WTC11 (cell line): ENCODE measurements around the gene PRRC2A. TPM values are rescaled to one million over a fixed set of nuclear protein-coding genes. Genes with fewer than 3 reads are reported as not detected.

Source experiments
- ATAC-seq: fragments of 200-7000 bp; cut with Tn5 transposase; 2 replicates; pipeline ENCODE4 v1.10.0; 2021; ENCODE audit warnings: mild to moderate bottlenecking, moderate library complexity
- CTCF ChIA-PET: fragments of 300-600 bp; sonication (Branson Sonifier 250); formaldehyde crosslinking; loops from one replicate; lab custom pipeline; 2021; ENCODE audit warnings: antibody characterized with exemption; lab: Charles Lee
- POLR2A ChIA-PET: fragments of 350-600 bp; sonication (Branson Sonifier 250); formaldehyde crosslinking; loops from one replicate; lab custom pipeline; 2021; ENCODE audit warnings: antibody characterized with exemption; lab: Charles Lee
- DNase-seq: peaks from one replicate; pipeline ENCODE4 v3.0.0; 2021; ENCODE audit warnings: low spot score
- H3K27ac Mint-ChIP-seq: 2 replicates; pipeline ENCODE4 v1.8.0; 2021; ENCODE audit warnings: mixed read lengths
- H3K27me3 Mint-ChIP-seq: 2 replicates; pipeline ENCODE4 v1.8.0; 2021; ENCODE audit warnings: low read depth, mild to moderate bottlenecking, moderate library complexity, mixed read lengths
- H3K36me3 Mint-ChIP-seq: 2 replicates; pipeline ENCODE4 v1.8.0; 2021; ENCODE audit warnings: mixed read lengths
- H3K4me1 Mint-ChIP-seq: 2 replicates; pipeline ENCODE4 v1.8.0; 2022; ENCODE audit warnings: mixed read lengths
- H3K4me3 Mint-ChIP-seq: 2 replicates; pipeline ENCODE4 v1.8.0; 2021; ENCODE audit warnings: mild to moderate bottlenecking, moderate library complexity, mixed read lengths
- H3K9me3 Mint-ChIP-seq: 2 replicates; pipeline ENCODE4 v1.8.0; 2021; ENCODE audit warnings: mixed read lengths
- ATF2 ChIP-seq: sonication (generic); formaldehyde crosslinking; IDR thresholded peaks from 2 replicates; pipeline ENCODE4 v1.8.1; 2022; ENCODE audit warnings: low read depth, missing genetic modification reagents, borderline replicate concordance
- CTCF ChIP-seq: fragments of 200-600 bp; IDR thresholded peaks from 2 replicates; pipeline ENCODE4 v1.8.0; 2022; ENCODE audit warnings: antibody characterized with exemption
- ESRRA ChIP-seq: sonication (generic); formaldehyde crosslinking; IDR thresholded peaks from 2 replicates; pipeline ENCODE4 v1.8.1; 2022; ENCODE audit warnings: mild to moderate bottlenecking, missing genetic modification reagents, borderline replicate concordance
- GTF2I ChIP-seq: fragments of 250-450 bp; sonication (Bioruptor Pico); conservative IDR thresholded peaks from 2 replicates; pipeline ENCODE4 v1.4.0; 2021; ENCODE audit warnings: mild to moderate bottlenecking
- JUN ChIP-seq: sonication (generic); formaldehyde crosslinking; IDR thresholded peaks from 2 replicates; pipeline ENCODE4 v1.8.0; 2023; ENCODE audit warnings: mild to moderate bottlenecking, missing genetic modification reagents
- NFE2L1 ChIP-seq: sonication (generic); formaldehyde crosslinking; IDR thresholded peaks from 2 replicates; pipeline ENCODE4 v1.8.1; 2023; ENCODE audit warnings: missing genetic modification reagents
- SMAD4 ChIP-seq: sonication (generic); formaldehyde crosslinking; IDR thresholded peaks from 2 replicates; pipeline ENCODE4 v1.8.0; 2022; ENCODE audit warnings: mild to moderate bottlenecking, missing genetic modification reagents
- SOX15 ChIP-seq: fragments of 250-450 bp; sonication (Bioruptor Pico); IDR thresholded peaks from 2 replicates; pipeline ENCODE4 v1.9.0; 2021; ENCODE audit warnings: mild to moderate bottlenecking
- STAT6 ChIP-seq: sonication (generic); formaldehyde crosslinking; conservative IDR thresholded peaks from 2 replicates; pipeline ENCODE4 v1.8.1; 2023; ENCODE audit warnings: mild to moderate bottlenecking, low read depth, missing genetic modification reagents, moderate library complexity
- ZNF232 ChIP-seq: sonication (generic); formaldehyde crosslinking; IDR thresholded peaks from 2 replicates; pipeline ENCODE4 v1.8.0; 2022; ENCODE audit warnings: mild to moderate bottlenecking, missing genetic modification reagents
- ZNF416 ChIP-seq: fragments of 250-450 bp; sonication (Bioruptor Pico); IDR thresholded peaks from 2 replicates; pipeline ENCODE4 v1.9.0; 2021; ENCODE audit warnings: mild to moderate bottlenecking, inconsistent platforms
- ZNF423 ChIP-seq: fragments of 250-450 bp; sonication (Bioruptor Pico); IDR thresholded peaks from 2 replicates; pipeline ENCODE4 v2.1.2; 2022; ENCODE audit warnings: mild to moderate bottlenecking, moderate library complexity
- ZNF512 ChIP-seq: sonication (generic); formaldehyde crosslinking; IDR thresholded peaks from 2 replicates; pipeline ENCODE4 v1.8.1; 2022; ENCODE audit warnings: missing genetic modification reagents, borderline replicate concordance
- total RNA-seq: library from RNA; stranded (reverse); gene quantifications from 3 replicates; pipeline ENCODE4 v1.2.3, GENCODE V29; 2021
- TF ChIP-seq, protein P1 (sequence below): sonication (generic); formaldehyde crosslinking; IDR thresholded peaks from 2 replicates; pipeline ENCODE4 v1.8.1; 2023; ENCODE audit warnings: mild to moderate bottlenecking, missing genetic modification reagents, borderline replicate concordance
- TF ChIP-seq, protein P2 (sequence below): fragments of 250-450 bp; sonication (Bioruptor Pico); IDR thresholded peaks from 2 replicates; pipeline ENCODE4 v1.9.0; 2021; ENCODE audit warnings: moderate library complexity, mild to moderate bottlenecking, inconsistent platforms, borderline replicate concordance
- TF ChIP-seq, protein P3 (sequence below): sonication (generic); formaldehyde crosslinking; IDR thresholded peaks from 2 replicates; pipeline ENCODE4 v1.8.1; 2023; ENCODE audit warnings: mild to moderate bottlenecking, missing genetic modification reagents

PRRC2A gene
- total RNA-seq, 1 experiment from 2014 or later: 372 TPM

DNA sequence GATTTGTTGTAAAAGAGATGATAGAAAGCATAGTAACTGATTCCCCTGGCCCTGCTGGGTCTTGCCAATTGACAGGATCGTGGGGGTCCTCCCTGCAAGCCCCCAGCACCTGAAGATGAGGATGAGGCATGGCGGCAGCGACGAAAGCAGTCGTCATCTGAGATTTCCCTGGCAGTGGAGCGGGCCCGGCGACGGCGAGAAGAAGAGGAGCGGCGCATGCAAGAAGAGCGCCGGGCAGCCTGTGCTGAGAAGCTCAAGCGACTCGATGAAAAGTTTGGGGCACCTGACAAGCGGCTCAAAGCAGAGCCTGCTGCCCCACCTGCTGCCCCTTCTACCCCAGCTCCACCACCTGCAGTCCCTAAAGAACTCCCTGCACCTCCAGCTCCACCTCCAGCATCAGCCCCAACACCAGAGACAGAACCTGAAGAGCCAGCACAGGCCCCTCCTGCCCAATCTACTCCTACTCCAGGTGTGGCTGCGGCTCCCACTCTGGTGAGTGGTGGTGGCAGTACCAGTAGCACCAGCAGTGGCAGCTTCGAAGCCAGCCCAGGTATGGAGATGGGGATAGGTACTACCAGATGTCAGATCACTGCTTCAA, 7.3 kb downstream of the PRRC2A start (continued):
- TF ChIP-seq, protein P1, sequence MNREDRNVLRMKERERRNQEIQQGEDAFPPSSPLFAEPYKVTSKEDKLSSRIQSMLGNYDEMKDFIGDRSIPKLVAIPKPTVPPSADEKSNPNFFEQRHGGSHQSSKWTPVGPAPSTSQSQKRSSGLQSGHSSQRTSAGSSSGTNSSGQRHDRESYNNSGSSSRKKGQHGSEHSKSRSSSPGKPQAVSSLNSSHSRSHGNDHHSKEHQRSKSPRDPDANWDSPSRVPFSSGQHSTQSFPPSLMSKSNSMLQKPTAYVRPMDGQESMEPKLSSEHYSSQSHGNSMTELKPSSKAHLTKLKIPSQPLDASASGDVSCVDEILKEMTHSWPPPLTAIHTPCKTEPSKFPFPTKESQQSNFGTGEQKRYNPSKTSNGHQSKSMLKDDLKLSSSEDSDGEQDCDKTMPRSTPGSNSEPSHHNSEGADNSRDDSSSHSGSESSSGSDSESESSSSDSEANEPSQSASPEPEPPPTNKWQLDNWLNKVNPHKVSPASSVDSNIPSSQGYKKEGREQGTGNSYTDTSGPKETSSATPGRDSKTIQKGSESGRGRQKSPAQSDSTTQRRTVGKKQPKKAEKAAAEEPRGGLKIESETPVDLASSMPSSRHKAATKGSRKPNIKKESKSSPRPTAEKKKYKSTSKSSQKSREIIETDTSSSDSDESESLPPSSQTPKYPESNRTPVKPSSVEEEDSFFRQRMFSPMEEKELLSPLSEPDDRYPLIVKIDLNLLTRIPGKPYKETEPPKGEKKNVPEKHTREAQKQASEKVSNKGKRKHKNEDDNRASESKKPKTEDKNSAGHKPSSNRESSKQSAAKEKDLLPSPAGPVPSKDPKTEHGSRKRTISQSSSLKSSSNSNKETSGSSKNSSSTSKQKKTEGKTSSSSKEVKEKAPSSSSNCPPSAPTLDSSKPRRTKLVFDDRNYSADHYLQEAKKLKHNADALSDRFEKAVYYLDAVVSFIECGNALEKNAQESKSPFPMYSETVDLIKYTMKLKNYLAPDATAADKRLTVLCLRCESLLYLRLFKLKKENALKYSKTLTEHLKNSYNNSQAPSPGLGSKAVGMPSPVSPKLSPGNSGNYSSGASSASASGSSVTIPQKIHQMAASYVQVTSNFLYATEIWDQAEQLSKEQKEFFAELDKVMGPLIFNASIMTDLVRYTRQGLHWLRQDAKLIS (CRISPR knock-in tag): no peak
- TF ChIP-seq ZNF512 (CRISPR knock-in tag): no peak
- no peak for TF ChIP-seq SMAD4 (CRISPR knock-in tag)
- no peak for TF ChIP-seq ZNF423
- no peak for TF ChIP-seq ZNF232 (CRISPR knock-in tag)
- TF ChIP-seq NFE2L1 (CRISPR knock-in tag): no peak
- TF ChIP-seq ZNF416 (CRISPR knock-in tag): no peak
- TF ChIP-seq, protein P2, sequence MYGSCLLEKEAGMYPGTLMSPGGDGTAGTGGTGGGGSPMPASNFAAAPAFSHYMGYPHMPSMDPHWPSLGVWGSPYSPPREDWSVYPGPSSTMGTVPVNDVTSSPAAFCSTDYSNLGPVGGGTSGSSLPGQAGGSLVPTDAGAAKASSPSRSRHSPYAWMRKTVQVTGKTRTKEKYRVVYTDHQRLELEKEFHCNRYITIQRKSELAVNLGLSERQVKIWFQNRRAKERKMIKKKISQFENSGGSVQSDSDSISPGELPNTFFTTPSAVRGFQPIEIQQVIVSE (CRISPR knock-in tag): no peak
- no peak for TF ChIP-seq STAT6 (CRISPR knock-in tag)
- TF ChIP-seq JUN (CRISPR knock-in tag): no peak
- no peak for TF ChIP-seq CTCF

GRCh38 chr6:31629014-31629413, 8.5 kb downstream of the PRRC2A start:
- H3K4me3 Mint-ChIP-seq: no peak overlapping the region
- ATAC-seq (no peak), DNase-seq (no peak)
- H3K27me3 Mint-ChIP-seq: no peaks in the 10 kb centered on the region; the same call in 1 of the 2 replicates
- ChIA-PET CTCF (no interaction called here), POLR2A (interaction anchor here (1.0 to 1.1 kb wide), 2 partner anchors 9 to 23 kb away, joined by 3 to 4 read pairs; no protein-coding TSS in a partner anchor)
- H3K27ac Mint-ChIP-seq: no peak overlapping the region
- no peaks in the 10 kb centered on the region for H3K4me1 Mint-ChIP-seq
- no peaks in the 10 kb centered on the region for H3K9me3 Mint-ChIP-seq
- H3K36me3 Mint-ChIP-seq: peaks cover 91% of the 10 kb centered on the region
- TF ChIP-seq SOX15 (CRISPR knock-in tag) (no peak), ATF2 (CRISPR knock-in tag) (no peak), GTF2I (CRISPR knock-in tag) (no peak), ESRRA (CRISPR knock-in tag) (no peak)
- TF ChIP-seq, protein P3, sequence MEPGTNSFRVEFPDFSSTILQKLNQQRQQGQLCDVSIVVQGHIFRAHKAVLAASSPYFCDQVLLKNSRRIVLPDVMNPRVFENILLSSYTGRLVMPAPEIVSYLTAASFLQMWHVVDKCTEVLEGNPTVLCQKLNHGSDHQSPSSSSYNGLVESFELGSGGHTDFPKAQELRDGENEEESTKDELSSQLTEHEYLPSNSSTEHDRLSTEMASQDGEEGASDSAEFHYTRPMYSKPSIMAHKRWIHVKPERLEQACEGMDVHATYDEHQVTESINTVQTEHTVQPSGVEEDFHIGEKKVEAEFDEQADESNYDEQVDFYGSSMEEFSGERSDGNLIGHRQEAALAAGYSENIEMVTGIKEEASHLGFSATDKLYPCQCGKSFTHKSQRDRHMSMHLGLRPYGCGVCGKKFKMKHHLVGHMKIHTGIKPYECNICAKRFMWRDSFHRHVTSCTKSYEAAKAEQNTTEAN (CRISPR knock-in tag): no peak
